Measurements from ENCODE around the gene SERTAD2.

SERTAD2 gene

GRCh38 chr2:64678771-64679590, 25.3 kb upstream of the SERTAD2 start:
- in situ Hi-C loops (cut with HindIII; ENCODE audit: low pct_ligation_motif_present, low sequenced_read_pairs): no loop called here
- H3K27ac ChIP-seq: no peak overlapping the region

GRCh38 chr2:64677530-64677929, 23.8 kb upstream of the SERTAD2 start:
- no peak overlapping the region for H3K27ac ChIP-seq
- TF ChIP-seq CTCF (IDR thresholded peaks at IDR 0.05; ENCODE audit: low read depth, low read length, missing control alignments): no peak
- no peaks in the 10 kb centered on the region for H3K36me3 ChIP-seq (replicated peaks)
- no peak overlapping the region for H3K4me3 ChIP-seq (ENCODE audit: low read depth, low read length)
- no peaks in the 10 kb centered on the region for H3K27me3 ChIP-seq (replicated peaks)
- in situ Hi-C loops (cut with HindIII; ENCODE audit: low pct_ligation_motif_present, low sequenced_read_pairs): no loop called here
- no peak for DNase-seq

More at GRCh38 chr2:64678771-64679590, 25.3 kb upstream of the SERTAD2 start:
- Histone ChIP-seq H3K4me3 (ENCODE audit: low read depth, low read length) (no peak overlapping the region), H3K27me3 (replicated peaks) (no peaks in the 10 kb centered on the region), H3K36me3 (replicated peaks) (no peaks in the 10 kb centered on the region)
- TF ChIP-seq CTCF (IDR thresholded peaks at IDR 0.05; ENCODE audit: low read depth, low read length, missing control alignments): no peak
- DNase-seq: no peak

GRCh38 chr2:64675860-64676259, 22.1 kb upstream of the SERTAD2 start:
- no peak for TF ChIP-seq CTCF (IDR thresholded peaks at IDR 0.05; ENCODE audit: low read depth, low read length, missing control alignments)
- no peaks in the 10 kb centered on the region for H3K27me3 ChIP-seq (replicated peaks)
- in situ Hi-C loops (cut with HindIII; ENCODE audit: low pct_ligation_motif_present, low sequenced_read_pairs): no loop called here
- H3K36me3 ChIP-seq (replicated peaks): no peaks in the 10 kb centered on the region
- H3K27ac ChIP-seq: no peak overlapping the region
- DNase-seq: no peak
- H3K4me3 ChIP-seq (ENCODE audit: low read depth, low read length): no peak overlapping the region

GRCh38 chr2:64672708-64673107, 19.0 kb upstream of the SERTAD2 start:
- Histone ChIP-seq H3K36me3 (replicated peaks) (no peaks in the 10 kb centered on the region), H3K4me3 (ENCODE audit: low read depth, low read length) (no peak overlapping the region), H3K27ac (no peak overlapping the region), H3K27me3 (replicated peaks) (no peaks in the 10 kb centered on the region)
- in situ Hi-C loops (cut with HindIII; ENCODE audit: low pct_ligation_motif_present, low sequenced_read_pairs): loop anchor here (25.0 kb wide), 1 partner anchor 190 kb away; no protein-coding TSS in a partner anchor
- TF ChIP-seq CTCF (IDR thresholded peaks at IDR 0.05; ENCODE audit: low read depth, low read length, missing control alignments): no peak
- DNase-seq: no peak

- in situ Hi-C loops (cut with HindIII; ENCODE audit: low pct_ligation_motif_present, low sequenced_read_pairs): loop anchor here (25.0 kb wide), 1 partner anchor 192 kb away; no protein-coding TSS in a partner anchor
- Histone ChIP-seq H3K27me3 (replicated peaks) (no peaks in the 10 kb centered on the region), H3K27ac (no peak overlapping the region), H3K36me3 (replicated peaks) (no peaks in the 10 kb centered on the region), H3K4me3 (ENCODE audit: low read depth, low read length) (no peak overlapping the region)
- TF ChIP-seq CTCF (IDR thresholded peaks at IDR 0.05; ENCODE audit: low read depth, low read length, missing control alignments): no peak
- no peak for DNase-seq
These were observed 16.3 kb upstream of the SERTAD2 start for GRCh38 chr2:64670047-64670446.

All from brain microvascular endothelial cell (primary cell).